LNCAP (cell line): ENCODE data around the gene DTNBP1.

Source experiments
- TF ChIP-seq, protein P1 (sequence below): fragments of 450-650 bp; IDR thresholded peaks from 2 replicates; pipeline ENCODE4 v1.5.1; 2017; ENCODE audit warnings: mild to moderate bottlenecking

The DTNBP1 gene

DNA sequence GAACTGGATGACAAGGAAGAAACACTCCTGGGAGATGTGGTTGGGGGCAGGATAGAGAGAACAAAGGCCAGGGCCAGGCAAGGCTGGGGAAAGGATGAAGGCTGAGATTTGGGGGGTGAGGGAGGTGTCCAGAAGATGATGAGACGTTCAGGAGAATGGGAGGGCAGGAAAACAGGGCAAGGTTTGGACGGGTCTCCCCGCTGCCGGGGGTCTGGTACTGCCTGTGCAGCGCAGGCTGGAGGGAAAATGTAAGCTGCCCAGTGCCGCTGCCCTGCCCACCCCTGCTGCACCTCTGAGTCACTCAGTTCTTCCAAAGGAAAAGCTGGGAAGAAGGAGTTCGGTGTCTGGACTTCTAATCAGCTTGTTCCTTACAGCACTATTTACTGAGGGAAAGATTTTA lies 130.9 kb downstream of the DTNBP1 start:
- TF ChIP-seq, protein P1, sequence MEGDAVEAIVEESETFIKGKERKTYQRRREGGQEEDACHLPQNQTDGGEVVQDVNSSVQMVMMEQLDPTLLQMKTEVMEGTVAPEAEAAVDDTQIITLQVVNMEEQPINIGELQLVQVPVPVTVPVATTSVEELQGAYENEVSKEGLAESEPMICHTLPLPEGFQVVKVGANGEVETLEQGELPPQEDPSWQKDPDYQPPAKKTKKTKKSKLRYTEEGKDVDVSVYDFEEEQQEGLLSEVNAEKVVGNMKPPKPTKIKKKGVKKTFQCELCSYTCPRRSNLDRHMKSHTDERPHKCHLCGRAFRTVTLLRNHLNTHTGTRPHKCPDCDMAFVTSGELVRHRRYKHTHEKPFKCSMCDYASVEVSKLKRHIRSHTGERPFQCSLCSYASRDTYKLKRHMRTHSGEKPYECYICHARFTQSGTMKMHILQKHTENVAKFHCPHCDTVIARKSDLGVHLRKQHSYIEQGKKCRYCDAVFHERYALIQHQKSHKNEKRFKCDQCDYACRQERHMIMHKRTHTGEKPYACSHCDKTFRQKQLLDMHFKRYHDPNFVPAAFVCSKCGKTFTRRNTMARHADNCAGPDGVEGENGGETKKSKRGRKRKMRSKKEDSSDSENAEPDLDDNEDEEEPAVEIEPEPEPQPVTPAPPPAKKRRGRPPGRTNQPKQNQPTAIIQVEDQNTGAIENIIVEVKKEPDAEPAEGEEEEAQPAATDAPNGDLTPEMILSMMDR: no peak

DNA sequence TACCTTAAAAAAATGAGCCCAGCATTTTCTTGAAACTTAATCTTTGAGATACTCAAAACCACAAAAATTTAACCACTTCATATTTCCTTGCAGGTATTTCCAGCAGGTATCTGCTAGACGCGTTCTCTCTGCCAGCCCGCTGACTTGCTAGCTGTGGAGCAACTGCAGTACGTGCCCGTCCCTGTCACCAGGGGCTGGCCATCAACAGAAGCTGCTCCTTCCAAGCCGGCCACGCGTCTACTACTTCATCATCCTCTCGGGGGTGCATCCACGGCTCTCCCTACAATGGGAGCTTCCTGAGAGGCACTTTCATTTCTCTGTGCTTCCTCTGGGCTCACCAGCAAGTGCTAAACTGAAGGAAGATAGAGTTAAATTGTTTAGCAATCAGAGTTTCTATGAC lies 132.4 kb downstream of the DTNBP1 start:
- TF ChIP-seq, protein P1: no peak

DNA sequence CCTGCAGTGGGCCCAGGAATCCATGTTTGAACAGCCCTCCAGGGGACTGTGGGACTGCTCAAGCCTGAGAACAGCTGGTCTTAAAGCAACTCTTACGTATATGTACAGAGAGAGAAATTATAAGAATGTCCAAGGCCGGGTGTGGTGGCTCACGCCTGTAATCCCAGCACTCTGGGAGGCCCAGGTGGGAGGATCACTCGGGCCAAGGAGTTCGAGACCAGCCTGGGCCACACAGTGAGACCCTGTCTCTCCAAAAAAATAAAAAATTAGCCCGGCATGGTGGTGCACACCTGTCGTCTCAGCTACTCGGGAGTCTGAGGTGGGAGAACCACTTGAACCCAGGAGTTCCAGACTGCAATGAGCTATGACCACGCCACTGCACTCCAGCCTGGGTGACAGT lies 134.0 kb downstream of the DTNBP1 start:
- TF ChIP-seq, protein P1: no peak

DNA sequence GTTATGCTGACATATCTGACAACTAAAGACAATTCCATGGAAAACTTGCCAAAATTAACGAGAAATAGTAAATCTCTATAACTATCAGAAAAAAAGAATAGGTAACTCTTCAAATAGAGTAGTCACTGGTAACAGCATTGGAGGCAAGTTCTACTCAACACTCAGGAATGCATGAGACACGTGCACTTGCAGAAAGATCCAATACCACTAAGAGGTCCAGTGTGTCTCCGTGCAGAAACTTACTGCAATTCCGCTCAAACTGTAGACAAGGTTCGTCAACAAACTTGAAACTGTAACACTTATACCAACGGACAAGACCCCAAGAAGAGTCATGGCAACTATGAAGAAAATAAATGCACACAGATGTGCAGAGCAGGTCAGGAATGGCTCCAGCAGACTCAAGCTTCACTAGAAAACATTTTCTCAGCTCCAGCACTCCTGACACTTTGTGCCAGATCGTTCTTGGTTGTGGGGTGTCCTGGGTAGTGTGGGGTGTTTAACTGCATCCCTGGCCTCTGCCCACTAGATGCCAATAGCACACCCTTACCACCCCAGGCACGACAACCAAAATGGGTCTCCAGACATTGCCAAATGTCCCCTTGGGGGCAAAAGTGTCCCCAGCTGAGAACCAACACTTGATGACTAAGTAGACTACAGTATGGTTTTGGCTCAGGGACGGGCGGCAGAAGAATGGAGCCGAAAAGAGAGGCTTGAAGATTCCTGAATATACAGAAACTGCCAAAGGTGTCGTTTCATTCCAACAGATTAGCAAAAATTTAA lies 134.8 kb downstream of the DTNBP1 start:
- TF ChIP-seq, protein P1: no peak

DNA sequence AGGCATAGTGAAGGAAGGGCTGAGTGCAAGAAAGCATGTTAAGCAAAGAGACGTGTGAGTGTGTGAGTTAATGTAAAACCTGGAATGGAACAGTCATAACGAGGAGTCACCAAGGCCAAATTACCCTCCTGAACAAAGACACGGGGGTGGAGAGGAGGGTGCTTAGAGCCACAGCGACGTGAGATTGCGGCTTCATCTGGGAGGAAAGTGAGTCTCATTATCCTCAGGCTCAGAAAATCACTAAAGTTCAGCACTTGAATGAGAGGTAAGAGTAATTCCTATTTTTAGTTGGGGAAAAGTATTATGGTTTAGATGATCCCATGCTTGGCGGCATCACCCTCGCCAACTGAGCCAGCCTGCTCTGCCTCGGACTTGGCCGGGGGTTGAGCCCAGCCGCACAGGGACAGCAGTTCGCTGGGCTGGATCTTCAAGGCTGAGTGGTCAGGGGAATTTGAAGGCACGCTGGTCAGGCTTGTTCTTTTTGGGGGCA lies 136.6 kb downstream of the DTNBP1 start:
- TF ChIP-seq, protein P1: no peak

DNA sequence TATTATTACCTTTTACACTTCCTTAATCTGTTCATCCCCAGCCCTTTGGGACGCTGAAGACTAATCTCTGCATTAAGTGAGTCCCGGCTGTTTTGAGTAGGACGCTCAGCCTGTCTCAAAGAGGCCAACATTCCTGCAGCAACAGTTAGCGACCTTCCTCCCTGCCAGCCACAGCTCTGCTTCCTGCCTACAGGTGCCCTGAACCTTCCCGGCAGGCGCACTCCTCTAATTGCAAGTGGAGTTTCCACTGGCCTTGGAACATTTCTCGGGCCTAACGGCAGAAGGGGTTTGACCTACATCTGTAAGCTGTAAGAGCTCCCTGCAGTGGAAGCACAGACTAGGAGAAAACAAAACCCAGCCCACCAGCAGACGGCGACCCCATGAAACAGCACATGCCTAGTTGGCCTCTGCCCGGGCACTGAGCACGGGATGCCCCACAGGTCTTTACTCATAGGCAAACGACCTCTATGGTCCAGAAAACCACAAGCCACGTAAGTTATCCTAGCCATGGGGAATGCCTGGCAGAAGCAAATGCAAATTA lies 137.9 kb downstream of the DTNBP1 start:
- TF ChIP-seq, protein P1: no peak

DNA sequence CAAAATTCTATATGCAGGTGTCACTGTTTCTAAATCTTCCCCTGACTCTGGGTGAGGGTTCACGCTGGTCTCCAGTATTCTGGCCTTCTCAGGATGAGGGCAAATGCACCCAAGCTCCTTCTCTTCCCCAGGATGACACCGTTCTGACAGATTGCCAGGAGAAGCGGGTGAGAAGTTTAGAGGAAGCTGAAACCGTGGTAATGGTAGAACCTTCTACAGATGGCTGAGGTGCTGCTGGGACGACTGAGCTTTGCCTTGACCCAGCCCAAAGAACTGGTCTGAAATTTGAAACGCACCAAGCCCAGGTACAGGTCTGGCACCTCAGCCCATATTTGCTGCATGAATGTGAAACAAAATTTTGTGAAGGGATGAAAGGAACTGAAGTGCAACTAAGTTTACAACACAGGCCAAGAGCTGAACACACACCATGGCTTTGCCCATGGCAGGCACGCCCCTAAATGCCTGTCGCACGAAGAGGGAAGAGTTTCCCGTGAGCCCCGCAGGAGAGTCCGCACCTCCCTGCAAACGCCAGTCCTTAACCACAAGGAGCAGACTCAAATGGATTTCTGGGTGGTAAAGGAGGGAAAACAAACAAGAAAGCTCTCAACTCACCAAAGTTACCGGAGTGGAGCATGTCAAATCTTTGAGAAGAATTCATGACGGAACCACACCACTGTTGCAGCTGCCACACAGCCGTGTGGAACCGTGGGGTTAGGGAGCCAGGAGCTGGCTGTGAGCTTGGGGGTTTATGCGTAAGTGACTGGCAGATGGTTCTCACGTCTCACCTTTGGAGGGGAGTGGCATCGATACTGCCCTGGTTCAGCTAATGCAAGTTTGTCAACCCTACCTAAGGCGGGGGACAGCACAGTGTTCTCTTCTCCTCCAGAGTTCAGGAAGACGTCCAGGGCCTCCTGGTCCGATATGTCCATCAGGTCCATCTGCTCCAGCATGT lies 138.9 kb downstream of the DTNBP1 start:
- TF ChIP-seq, protein P1: no peak
